ENCODE data around the gene GH1.
"Not testable (repeated sequence)": the region's sequence is repeated elsewhere in the genome, so short reads cannot be mapped to it uniquely, and the experiment has no call there.

DNA sequence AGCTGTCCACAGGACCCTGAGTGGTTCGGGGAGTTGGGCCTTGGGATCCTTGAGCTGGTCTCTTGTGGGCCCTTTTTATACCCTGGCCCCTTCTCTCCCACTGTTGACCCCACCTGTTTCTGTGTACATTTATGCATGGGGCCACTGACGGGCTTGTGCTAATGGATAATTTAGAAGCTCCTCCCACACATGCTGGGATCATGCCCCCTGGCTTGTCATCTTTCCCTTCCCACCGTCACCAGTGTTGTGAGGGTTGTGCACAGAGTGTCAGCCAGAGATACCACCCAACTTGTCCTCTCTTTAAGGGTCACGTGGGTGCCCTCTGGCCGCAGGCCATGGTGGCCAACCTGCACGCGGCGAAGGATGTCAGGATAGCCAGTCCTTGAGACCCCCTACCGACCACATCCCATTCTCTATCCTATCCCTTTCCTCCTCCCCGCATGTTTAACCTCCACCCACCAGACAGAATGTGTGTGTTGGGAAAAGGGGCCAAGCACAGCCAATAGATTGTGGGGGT, at the start of gene GH1:
- TF ChIP-seq POLR2AphosphoS5, POLR2A (IDR thresholded peaks at IDR 0.05): not testable (repeated sequence)
- TF ChIP-seq, protein P1, sequence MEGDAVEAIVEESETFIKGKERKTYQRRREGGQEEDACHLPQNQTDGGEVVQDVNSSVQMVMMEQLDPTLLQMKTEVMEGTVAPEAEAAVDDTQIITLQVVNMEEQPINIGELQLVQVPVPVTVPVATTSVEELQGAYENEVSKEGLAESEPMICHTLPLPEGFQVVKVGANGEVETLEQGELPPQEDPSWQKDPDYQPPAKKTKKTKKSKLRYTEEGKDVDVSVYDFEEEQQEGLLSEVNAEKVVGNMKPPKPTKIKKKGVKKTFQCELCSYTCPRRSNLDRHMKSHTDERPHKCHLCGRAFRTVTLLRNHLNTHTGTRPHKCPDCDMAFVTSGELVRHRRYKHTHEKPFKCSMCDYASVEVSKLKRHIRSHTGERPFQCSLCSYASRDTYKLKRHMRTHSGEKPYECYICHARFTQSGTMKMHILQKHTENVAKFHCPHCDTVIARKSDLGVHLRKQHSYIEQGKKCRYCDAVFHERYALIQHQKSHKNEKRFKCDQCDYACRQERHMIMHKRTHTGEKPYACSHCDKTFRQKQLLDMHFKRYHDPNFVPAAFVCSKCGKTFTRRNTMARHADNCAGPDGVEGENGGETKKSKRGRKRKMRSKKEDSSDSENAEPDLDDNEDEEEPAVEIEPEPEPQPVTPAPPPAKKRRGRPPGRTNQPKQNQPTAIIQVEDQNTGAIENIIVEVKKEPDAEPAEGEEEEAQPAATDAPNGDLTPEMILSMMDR (IDR thresholded peaks at IDR 0.05 in 8 of 11, conservative IDR thresholded peaks at IDR 0.05 in 3 of 11) = not testable (repeated sequence)

Measured in spleen (tissue), 7 donors.